A673 (cell line): Measurements from ENCODE around the gene FAM162A. TPM values are rescaled to one million over a fixed set of nuclear protein-coding genes. Genes with fewer than 3 reads are reported as not detected.

Experiments used
- BruUV-seq: library from RNA; stranded (reverse); fragments of 400-500 nt; replicated peaks from 2 replicates; lab custom pipeline; 2021; lab: Mats Ljungman, UMichigan
- CTCF ChIA-PET: fragments of 300-600 bp; sonication (Branson Sonifier 250); formaldehyde crosslinking; loops from one replicate; lab custom pipeline; 2022; ENCODE audit warnings: antibody characterized with exemption; lab: Charles Lee
- POLR2A ChIA-PET: fragments of 300-600 bp; sonication (Branson Sonifier 250); formaldehyde crosslinking; loops from one replicate; lab custom pipeline; 2022; ENCODE audit warnings: antibody characterized with exemption; ENCODE audit not compliant: low non-redundant PET; lab: Charles Lee
- DNase-seq: peaks from one replicate; pipeline ENCODE4 v3.0.0-alpha.2; 2015; ENCODE audit warnings: low spot score
- H3K27ac ChIP-seq: fragments of 200-600 bp; sonication (generic); 2 replicates; pipeline ENCODE4 v1.5.1; 2016; ENCODE audit warnings: mixed run types, low read depth, mild to moderate bottlenecking, mixed read lengths, antibody characterized with exemption, low read length; ENCODE audit not compliant: poor library complexity, severe bottlenecking
- H3K27me3 ChIP-seq: fragments of 200-600 bp; sonication (generic); replicated peaks from 2 replicates; pipeline ENCODE4 v1.6.1; 2017; ENCODE audit warnings: mixed run types, low read depth, mild to moderate bottlenecking, mixed read lengths, antibody characterized with exemption, low read length; ENCODE audit not compliant: insufficient read depth, poor library complexity
- H3K36me3 ChIP-seq: fragments of 200-600 bp; sonication (generic); 2 replicates; pipeline ENCODE4 v1.6.1; 2016; ENCODE audit warnings: mixed run types, mild to moderate bottlenecking, mixed read lengths, antibody characterized with exemption, low read length; ENCODE audit not compliant: insufficient read depth, poor library complexity, severe bottlenecking
- H3K4me1 ChIP-seq: fragments of 200-600 bp; sonication (generic); 2 replicates; pipeline ENCODE4 v1.6.1; 2017; ENCODE audit warnings: mixed run types, mild to moderate bottlenecking, mixed read lengths, antibody characterized with exemption, low read length; ENCODE audit not compliant: insufficient read depth, poor library complexity, severe bottlenecking
- H3K4me3 ChIP-seq: fragments of 200-600 bp; sonication (generic); 2 replicates; pipeline ENCODE4 v1.5.1; 2016; ENCODE audit warnings: low read depth, mixed run types, mild to moderate bottlenecking, mixed read lengths, low read length; ENCODE audit not compliant: poor library complexity, severe bottlenecking
- H3K9me3 ChIP-seq: fragments of 200-600 bp; sonication (generic); 2 replicates; pipeline ENCODE4 v1.6.1; 2016; ENCODE audit warnings: mixed run types, low read depth, mild to moderate bottlenecking, mixed read lengths, antibody characterized with exemption, low read length; ENCODE audit not compliant: poor library complexity, severe bottlenecking
- EZH2 ChIP-seq: fragments of 200-600 bp; sonication (generic); IDR thresholded peaks from 2 replicates; pipeline ENCODE4 v1.6.1; 2017; ENCODE audit warnings: borderline replicate concordance, low read depth, mild to moderate bottlenecking, mixed read lengths, antibody characterized with exemption, low read length; ENCODE audit not compliant: poor library complexity, severe bottlenecking
- intact Hi-C: fragments of 100-400 bp; cut with micrococcal nuclease; formaldehyde crosslinking; loops from one replicate; pipeline ENCODE4 v1.10.0; 2022; ENCODE audit not compliant: unreplicated experiment
- total RNA-seq: library from RNA; stranded (reverse); gene quantifications from 2 replicates; pipeline ENCODE4 v1.2.3, GENCODE V29; 2021
- TF ChIP-seq, protein P1 (sequence below): fragments of 300-800, 200-600 bp; sonication (generic); conservative IDR thresholded peaks from 2 replicates; pipeline ENCODE4 v1.5.1; 2017; ENCODE audit warnings: low read depth, mild to moderate bottlenecking, antibody characterized with exemption, low read length, moderate library complexity, mixed read lengths

The FAM162A gene
- total RNA-seq, 1 experiment from 2014 or later = 58.1 TPM

- ChIA-PET CTCF (no interaction called here), POLR2A (no interaction called here)
- Histone ChIP-seq H3K4me1 (no peaks in the 10 kb centered on the region), H3K27me3 (no peaks in the 10 kb centered on the region), H3K27ac (no peak overlapping the region), H3K9me3 (no peaks in the 10 kb centered on the region), H3K36me3 (peaks cover 31% of the 10 kb centered on the region), H3K4me3 (no peak overlapping the region)
- DNase-seq = no peak
- BruUV-seq = no TSS peak
- intact Hi-C loops = no loop called here
- TF ChIP-seq, protein P1, sequence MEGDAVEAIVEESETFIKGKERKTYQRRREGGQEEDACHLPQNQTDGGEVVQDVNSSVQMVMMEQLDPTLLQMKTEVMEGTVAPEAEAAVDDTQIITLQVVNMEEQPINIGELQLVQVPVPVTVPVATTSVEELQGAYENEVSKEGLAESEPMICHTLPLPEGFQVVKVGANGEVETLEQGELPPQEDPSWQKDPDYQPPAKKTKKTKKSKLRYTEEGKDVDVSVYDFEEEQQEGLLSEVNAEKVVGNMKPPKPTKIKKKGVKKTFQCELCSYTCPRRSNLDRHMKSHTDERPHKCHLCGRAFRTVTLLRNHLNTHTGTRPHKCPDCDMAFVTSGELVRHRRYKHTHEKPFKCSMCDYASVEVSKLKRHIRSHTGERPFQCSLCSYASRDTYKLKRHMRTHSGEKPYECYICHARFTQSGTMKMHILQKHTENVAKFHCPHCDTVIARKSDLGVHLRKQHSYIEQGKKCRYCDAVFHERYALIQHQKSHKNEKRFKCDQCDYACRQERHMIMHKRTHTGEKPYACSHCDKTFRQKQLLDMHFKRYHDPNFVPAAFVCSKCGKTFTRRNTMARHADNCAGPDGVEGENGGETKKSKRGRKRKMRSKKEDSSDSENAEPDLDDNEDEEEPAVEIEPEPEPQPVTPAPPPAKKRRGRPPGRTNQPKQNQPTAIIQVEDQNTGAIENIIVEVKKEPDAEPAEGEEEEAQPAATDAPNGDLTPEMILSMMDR = no peak
- TF ChIP-seq EZH2 = no peak
Observed at GRCh38 chr3:122407946-122408345, 24.0 kb downstream of the FAM162A start.

DNA sequence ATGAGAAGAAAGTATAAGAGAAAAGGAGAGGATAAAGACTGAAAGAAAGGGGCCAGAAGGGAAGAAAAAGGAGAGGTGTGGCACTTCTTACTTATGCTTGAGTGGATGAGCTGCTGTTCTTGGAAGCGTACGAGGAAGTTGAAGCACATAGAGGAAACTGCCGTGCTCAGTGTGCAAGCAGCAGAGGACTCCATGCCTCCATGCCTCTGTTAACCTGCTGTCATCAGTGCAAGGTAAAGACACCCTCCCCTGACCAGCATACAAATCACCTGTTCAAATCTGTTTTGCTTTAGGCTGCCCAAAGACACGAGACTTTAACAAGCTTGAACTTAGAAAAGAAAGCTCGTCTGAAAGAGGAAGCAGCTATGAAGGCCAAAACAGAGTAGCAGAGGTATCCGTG, 25.5 kb downstream of the FAM162A start:
- intact Hi-C loops = no loop called here
- H3K36me3 ChIP-seq = peaks cover 28% of the 10 kb centered on the region
- H3K27me3 ChIP-seq = no peaks in the 10 kb centered on the region
- no peak for TF ChIP-seq EZH2
- TF ChIP-seq, protein P1 = no peak
- H3K9me3 ChIP-seq = no peaks in the 10 kb centered on the region
- CTCF ChIA-PET = no interaction called here
- no peak overlapping the region for H3K4me3 ChIP-seq
- no peak for DNase-seq
- POLR2A ChIA-PET = no interaction called here
- H3K27ac ChIP-seq = no peak overlapping the region
- H3K4me1 ChIP-seq = no peaks in the 10 kb centered on the region
- no TSS peak for BruUV-seq

DNA sequence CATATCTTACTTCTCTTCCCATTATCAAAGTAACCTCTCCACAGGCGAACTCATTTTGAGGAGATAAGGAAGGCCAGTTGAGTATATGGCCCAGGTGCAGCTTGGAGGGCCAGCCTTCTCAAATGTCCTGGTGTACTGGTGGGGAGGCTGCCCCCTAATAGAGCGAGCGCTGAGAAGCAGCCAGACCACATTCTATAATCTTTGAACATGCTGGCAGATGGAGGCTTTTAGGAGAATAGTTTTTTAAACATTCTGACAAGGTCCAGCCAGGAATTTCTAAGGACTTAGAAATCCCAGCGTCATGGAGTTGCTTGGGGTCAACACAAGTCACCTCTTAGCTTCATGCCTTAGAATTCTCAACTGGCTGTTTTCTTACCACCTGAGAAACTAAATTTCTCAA, 26.1 kb downstream of the FAM162A start:
- no TSS peak for BruUV-seq
- Histone ChIP-seq H3K4me1 (peaks cover 5% of the 10 kb centered on the region), H3K36me3 (peaks cover 22% of the 10 kb centered on the region), H3K4me3 (no peak overlapping the region), H3K27me3 (no peaks in the 10 kb centered on the region), H3K27ac (no peak overlapping the region), H3K9me3 (no peaks in the 10 kb centered on the region)
- no peak for TF ChIP-seq EZH2
- TF ChIP-seq, protein P1 = no peak
- no peak for DNase-seq
- ChIA-PET POLR2A (no interaction called here), CTCF (no interaction called here)
- intact Hi-C loops = loop anchor here (10.0 kb wide), 1 partner anchor 865 kb away; the partner anchor contains the start of gene POLQ
